Activated CD8-positive, alpha-beta T cell treated with anti-CD3 and anti-CD28 coated beads for 36 hours (primary cell): ENCODE measurements around the gene RAET1E. TPM values are rescaled to one million over a fixed set of nuclear protein-coding genes. Genes with fewer than 3 reads are reported as not detected.

Experiments used
- ATAC-seq: fragments of 200-7000 bp; cut with Tn5 transposase; one replicate; pipeline ENCODE4 v1.10.0; 2021; ENCODE audit warnings: mild to moderate bottlenecking, moderate library complexity
- CTCF ChIA-PET: fragments of 350-600 bp; sonication (Branson Sonifier 250); formaldehyde crosslinking; loops from one replicate; lab custom pipeline; 2021; ENCODE audit warnings: antibody characterized with exemption; lab: Charles Lee
- POLR2A ChIA-PET: fragments of 350-600 bp; sonication (Branson Sonifier 250); formaldehyde crosslinking; loops from one replicate; lab custom pipeline; 2021; ENCODE audit warnings: antibody characterized with exemption; lab: Charles Lee
- DNase-seq: peaks from one replicate; pipeline ENCODE4 v3.0.0-alpha.2; 2020
- H3K27ac Mint-ChIP-seq: one replicate; pipeline ENCODE4 v1.8.0; 2021; ENCODE audit warnings: mild to moderate bottlenecking, mixed read lengths
- H3K27me3 Mint-ChIP-seq: one replicate; pipeline ENCODE4 v1.8.0; 2021; ENCODE audit warnings: mixed read lengths
- H3K36me3 Mint-ChIP-seq: one replicate; pipeline ENCODE4 v1.8.0; 2021; ENCODE audit warnings: low read depth, mixed read lengths
- H3K4me1 Mint-ChIP-seq: one replicate; pipeline ENCODE4 v1.8.0; 2021; ENCODE audit warnings: low read depth, mixed read lengths
- H3K4me3 Mint-ChIP-seq: one replicate; pipeline ENCODE4 v1.8.0; 2021; ENCODE audit warnings: mild to moderate bottlenecking, moderate library complexity, mixed read lengths
- H3K9me3 Mint-ChIP-seq: one replicate; pipeline ENCODE4 v1.8.0; 2021; ENCODE audit warnings: mixed read lengths
- intact Hi-C: fragments of 100-400 bp; cut with micrococcal nuclease; formaldehyde crosslinking; loops from one replicate; pipeline ENCODE4 v1.10.0; 2022
- total RNA-seq, 2 experiments: library from RNA; stranded (reverse); gene quantifications; one replicate each; pipeline ENCODE4 v1.2.3, GENCODE V29; 2021
- TF ChIP-seq, protein P1 (sequence below): fragments of 200-600 bp; IDR thresholded peaks from one replicate; pipeline ENCODE4 v1.8.0; 2022; ENCODE audit warnings: antibody characterized with exemption, mild to moderate bottlenecking

RAET1E gene
- total RNA-seq, 2 experiments from 2014 or later = not detected

GRCh38 chr6:149859938-149860337, 38.0 kb downstream of the RAET1E start:
- Mint-ChIP-seq H3K4me3 (no peak overlapping the region), H3K27me3 (peaks cover 30% of the 10 kb centered on the region), H3K9me3 (no peaks in the 10 kb centered on the region), H3K27ac (no peak overlapping the region), H3K36me3 (no peaks in the 10 kb centered on the region), H3K4me1 (peaks cover 7% of the 10 kb centered on the region)
- ChIA-PET POLR2A (no interaction called here), CTCF (no interaction called here)
- TF ChIP-seq, protein P1, sequence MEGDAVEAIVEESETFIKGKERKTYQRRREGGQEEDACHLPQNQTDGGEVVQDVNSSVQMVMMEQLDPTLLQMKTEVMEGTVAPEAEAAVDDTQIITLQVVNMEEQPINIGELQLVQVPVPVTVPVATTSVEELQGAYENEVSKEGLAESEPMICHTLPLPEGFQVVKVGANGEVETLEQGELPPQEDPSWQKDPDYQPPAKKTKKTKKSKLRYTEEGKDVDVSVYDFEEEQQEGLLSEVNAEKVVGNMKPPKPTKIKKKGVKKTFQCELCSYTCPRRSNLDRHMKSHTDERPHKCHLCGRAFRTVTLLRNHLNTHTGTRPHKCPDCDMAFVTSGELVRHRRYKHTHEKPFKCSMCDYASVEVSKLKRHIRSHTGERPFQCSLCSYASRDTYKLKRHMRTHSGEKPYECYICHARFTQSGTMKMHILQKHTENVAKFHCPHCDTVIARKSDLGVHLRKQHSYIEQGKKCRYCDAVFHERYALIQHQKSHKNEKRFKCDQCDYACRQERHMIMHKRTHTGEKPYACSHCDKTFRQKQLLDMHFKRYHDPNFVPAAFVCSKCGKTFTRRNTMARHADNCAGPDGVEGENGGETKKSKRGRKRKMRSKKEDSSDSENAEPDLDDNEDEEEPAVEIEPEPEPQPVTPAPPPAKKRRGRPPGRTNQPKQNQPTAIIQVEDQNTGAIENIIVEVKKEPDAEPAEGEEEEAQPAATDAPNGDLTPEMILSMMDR = no peak
- intact Hi-C loops = no loop called here
- no peak for DNase-seq
- no peak for ATAC-seq

DNA sequence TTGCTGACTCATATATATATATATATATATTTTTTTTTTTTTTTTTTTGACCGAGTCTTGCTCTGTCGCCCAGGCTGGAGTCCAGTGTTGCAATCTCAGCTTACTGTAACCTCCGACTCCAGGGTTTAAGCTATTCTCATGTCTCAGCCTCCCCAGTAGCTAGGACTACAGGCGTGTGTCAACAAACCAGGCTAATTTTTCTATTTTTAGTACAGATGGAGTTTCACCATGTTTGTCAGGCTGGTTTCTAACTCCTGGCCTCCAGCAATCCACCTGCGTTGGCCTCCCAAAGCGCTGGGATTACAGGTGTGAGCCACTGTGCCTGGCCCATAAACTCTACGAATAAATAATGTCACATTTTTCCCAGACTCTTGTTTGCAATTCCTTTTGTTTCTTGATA, 38.5 kb downstream of the RAET1E start:
- Mint-ChIP-seq H3K27ac (no peak overlapping the region), H3K4me3 (no peak overlapping the region), H3K4me1 (peaks cover 4% of the 10 kb centered on the region), H3K9me3 (no peaks in the 10 kb centered on the region), H3K27me3 (peaks cover 32% of the 10 kb centered on the region), H3K36me3 (no peaks in the 10 kb centered on the region)
- intact Hi-C loops = no loop called here
- TF ChIP-seq, protein P1 = no peak
- CTCF ChIA-PET = interaction anchor here (1.1 kb wide), 1 partner anchor 24 kb away, joined by 3 read pairs; no protein-coding TSS in a partner anchor
- POLR2A ChIA-PET = no interaction called here
- ATAC-seq (no peak), DNase-seq (no peak)

- POLR2A ChIA-PET = no interaction called here
Observed at GRCh38 chr6:149857541-149857940, 40.4 kb downstream of the RAET1E start.

DNA sequence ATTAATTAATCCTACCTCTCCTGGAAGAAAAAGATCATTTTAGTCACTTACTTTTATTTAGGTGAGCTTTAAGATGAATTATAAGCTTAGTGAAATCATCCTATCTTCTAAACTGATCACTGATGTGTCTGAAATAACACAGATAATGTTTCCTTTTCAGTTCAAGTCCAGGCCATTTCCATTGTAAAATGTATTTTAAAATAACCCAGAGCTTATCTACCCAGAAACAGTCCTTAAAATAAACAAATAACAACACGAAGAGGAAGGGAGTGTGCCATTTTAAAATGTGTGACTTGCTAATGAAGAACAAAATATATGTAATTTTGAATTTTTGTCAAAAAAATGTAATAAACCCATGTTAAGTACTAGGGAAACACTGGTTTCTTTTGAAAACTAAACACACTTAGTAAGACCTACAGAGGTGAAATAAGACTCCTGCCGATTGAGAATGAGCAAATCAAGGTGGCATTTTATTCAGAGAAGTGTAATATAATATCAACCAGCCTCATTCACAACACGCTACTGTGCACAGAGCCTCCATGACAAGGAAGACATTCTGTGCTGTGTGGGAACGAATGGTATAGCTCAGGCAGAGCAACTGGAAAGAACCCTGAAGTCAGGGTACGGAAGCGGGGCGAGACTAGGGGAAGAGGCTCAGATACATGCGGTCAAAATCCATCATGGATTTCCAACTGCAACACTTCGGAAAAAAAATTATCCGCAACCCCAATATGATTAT, 41.5 kb downstream of the RAET1E start:
- H3K36me3 Mint-ChIP-seq = no peaks in the 10 kb centered on the region
- no peak overlapping the region for H3K27ac Mint-ChIP-seq
- intact Hi-C loops = no loop called here
- ChIA-PET POLR2A (no interaction called here), CTCF (interaction anchor here (0.7 to 1.9 kb wide), 3 partner anchors 9 to 20 kb away, joined by 3 to 5 read pairs (median 5); no protein-coding TSS in a partner anchor)
- no peak overlapping the region for H3K4me3 Mint-ChIP-seq
- H3K4me1 Mint-ChIP-seq = peaks cover 7% of the 10 kb centered on the region
- H3K9me3 Mint-ChIP-seq = no peaks in the 10 kb centered on the region
- H3K27me3 Mint-ChIP-seq = peaks cover 26% of the 10 kb centered on the region
- TF ChIP-seq, protein P1 = no peak
- DNase-seq (no peak), ATAC-seq (no peak)

More at GRCh38 chr6:149857541-149857940, 40.4 kb downstream of the RAET1E start:
- Mint-ChIP-seq H3K4me1 (no peaks in the 10 kb centered on the region), H3K9me3 (no peaks in the 10 kb centered on the region), H3K27me3 (peaks cover 32% of the 10 kb centered on the region), H3K27ac (no peak overlapping the region), H3K4me3 (no peak overlapping the region), H3K36me3 (no peaks in the 10 kb centered on the region)
- ATAC-seq (no peak), DNase-seq (no peak)
- TF ChIP-seq, protein P1 = no peak
- CTCF ChIA-PET = no interaction called here
- intact Hi-C loops = no loop called here

DNA sequence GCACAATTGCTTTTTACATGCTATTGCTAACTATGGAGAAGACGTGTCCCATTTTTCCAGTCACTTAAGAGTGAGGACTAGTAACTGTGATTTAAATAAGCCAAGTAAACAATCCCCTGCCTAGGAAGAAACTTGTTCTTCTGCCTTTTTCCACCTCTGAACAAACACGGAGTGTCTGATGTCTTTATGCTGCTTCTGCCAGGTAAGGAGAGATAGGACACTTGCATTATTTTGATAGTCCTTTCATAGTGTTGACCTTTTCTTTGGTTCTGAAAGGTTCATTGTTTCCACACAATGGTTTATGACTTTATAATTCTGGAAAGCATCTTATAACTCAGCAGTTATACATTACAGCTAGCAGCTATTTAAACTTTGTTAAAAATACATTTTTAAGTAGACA, 42.2 kb downstream of the RAET1E start:
- Mint-ChIP-seq H3K4me1 (peaks cover 7% of the 10 kb centered on the region), H3K36me3 (no peaks in the 10 kb centered on the region), H3K9me3 (no peaks in the 10 kb centered on the region), H3K4me3 (no peak overlapping the region), H3K27me3 (peaks cover 25% of the 10 kb centered on the region), H3K27ac (no peak overlapping the region)
- TF ChIP-seq, protein P1 = no peak
- intact Hi-C loops = no loop called here
- CTCF ChIA-PET = interaction anchor here (0.7 to 1.9 kb wide), 3 partner anchors 9 to 19 kb away, joined by 3 to 5 read pairs (median 5); no protein-coding TSS in a partner anchor
- DNase-seq (no peak), ATAC-seq (no peak)
- POLR2A ChIA-PET = no interaction called here
